HG02938 (cell line): ENCODE results near the gene ZNF688.
A peak's percentile ranks its signal among the peaks of the same experiment; 100 is the strongest.
"Not testable (repeated sequence)": the region's sequence is repeated elsewhere in the genome, so short reads cannot be mapped to it uniquely, and the experiment has no call there.

Source experiments
- ATAC-seq: cut with Tn5 transposase; IDR thresholded peaks from one replicate; pipeline ENCODE4 v1.9.1; 2021; ENCODE audit warnings: mild to moderate bottlenecking, moderate library complexity; ENCODE audit not compliant: unreplicated experiment

Gene ZNF688

GRCh38 chr16:30535106-30535776 lies 36.3 kb downstream of the ZNF688 start:
- no peak for ATAC-seq

DNA sequence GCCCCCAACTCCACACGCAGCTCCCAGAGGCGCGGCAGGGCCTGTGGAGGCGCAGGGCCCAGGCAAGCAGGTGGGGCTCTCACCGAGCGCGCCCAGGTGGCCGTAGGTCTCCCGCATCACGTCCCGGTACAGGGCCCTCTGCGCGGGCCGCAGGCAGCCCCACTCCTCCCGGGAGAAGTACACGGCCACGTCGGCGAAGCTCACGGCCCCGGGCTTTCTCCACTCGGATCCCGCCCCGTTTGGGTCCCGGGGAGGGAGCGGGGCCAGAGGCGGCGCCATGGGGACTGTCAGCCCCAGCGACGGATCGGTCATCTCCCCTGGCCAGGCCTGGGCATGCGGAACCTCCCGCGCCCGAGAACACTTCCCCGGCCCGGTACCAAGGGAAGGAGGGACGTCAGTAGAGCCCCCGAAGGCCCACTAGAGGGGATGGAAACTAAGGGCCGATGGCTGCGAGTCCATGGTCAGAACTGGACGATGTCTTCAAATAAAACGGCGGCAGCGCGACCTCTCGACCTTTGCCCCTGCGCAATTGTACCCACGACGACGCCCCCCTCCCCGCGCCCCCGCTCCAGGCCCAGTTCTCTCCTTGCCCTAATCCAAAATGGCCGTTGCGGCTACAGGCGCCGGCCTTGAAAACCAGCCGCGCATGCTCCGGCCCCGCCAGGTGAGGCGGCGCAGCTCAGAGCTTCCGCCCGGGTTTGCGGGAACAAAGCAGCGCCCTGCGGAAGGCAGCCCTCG lies 37.0 kb downstream of the ZNF688 start, which contains the start of gene ZNF747:
TSS of gene ZNF747 (minus strand) at position 491 of the 738 bp plus-strand sequence. CDS start at position 312, 179 bp downstream.
- peak; percentile 53 for ATAC-seq

- ATAC-seq, result peak; percentile 15
Observed at GRCh38 chr16:30533748-30534367, 37.7 kb downstream of the ZNF688 start.

- ATAC-seq, result no peak
Observed at GRCh38 chr16:30533146-30533522, 38.4 kb downstream of the ZNF688 start.

GRCh38 chr16:30532285-30533145 lies 39.0 kb downstream of the ZNF688 start:
- no peak for ATAC-seq

GRCh38 chr16:30530163-30531037 lies 41.1 kb downstream of the ZNF688 start:
- ATAC-seq, result no peak

DNA sequence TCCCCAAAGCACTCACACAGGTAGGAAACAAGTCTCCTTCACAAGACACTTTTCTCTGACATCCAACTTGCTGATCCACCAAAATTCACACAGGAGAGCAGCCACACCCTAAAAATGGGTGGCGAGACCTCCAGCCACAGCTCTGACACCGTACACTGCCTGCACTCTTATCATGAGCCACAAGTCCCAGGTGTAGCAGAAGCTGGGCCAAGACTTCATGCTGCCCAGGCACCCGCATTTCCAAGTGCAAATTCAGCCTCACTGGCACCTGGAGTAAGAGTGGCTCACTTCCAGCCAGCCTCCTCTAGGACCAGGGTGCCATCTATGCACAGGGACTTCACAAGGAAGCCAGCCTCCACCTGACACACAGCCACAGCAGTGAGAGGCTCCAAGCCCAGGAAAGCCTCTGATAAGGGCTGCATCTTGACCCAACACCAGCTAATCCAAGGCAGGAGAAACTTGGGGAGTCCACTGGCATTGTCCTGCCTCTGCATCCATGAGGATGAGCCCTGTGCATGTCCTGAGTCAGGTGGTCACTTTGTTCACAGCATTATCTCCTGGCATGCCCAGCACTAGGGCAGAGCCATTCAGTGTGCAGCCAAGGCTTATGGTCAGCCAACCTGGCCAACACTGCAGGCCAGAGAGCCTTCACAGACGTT lies 42.6 kb downstream of the ZNF688 start:
- ATAC-seq, result no peak

DNA sequence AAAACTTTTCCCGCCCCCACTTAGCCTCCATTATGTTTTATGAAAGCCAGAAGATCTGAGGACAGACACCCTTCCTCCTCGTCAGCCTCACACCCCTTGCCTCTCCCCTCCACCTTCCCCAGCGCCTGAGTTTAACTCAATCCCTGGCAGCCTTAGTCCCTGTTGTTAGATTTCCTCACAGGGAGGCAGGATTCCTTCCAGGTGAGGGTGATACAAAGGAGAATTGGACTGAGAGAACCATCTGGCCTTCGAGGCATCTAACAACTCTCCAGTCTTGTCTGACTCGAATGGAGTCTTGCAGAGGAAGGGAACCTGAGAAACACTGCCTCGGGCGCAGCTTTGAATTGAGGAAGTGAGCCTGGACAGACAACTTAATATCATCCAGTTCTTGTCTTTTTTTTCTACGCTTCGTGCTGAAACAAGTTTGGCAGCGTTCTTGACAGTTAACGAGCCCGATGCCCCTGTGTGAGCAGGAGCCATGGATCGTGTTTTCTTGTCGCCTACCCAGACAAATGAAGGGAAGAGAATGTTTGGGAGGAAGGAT lies 43.8 kb downstream of the ZNF688 start:
- ATAC-seq, result peak; percentile 7

GRCh38 chr16:30526823-30527634 lies 44.5 kb downstream of the ZNF688 start:
- ATAC-seq, result peak; percentile 73

- peak; percentile 15 for ATAC-seq
Observed at GRCh38 chr16:30526137-30526822, 45.2 kb downstream of the ZNF688 start, which contains the start of gene ZNF768. ZNF768 (minus strand) TSS chr16:30526566; CDS start chr16:30526413, 153 bp downstream.

DNA sequence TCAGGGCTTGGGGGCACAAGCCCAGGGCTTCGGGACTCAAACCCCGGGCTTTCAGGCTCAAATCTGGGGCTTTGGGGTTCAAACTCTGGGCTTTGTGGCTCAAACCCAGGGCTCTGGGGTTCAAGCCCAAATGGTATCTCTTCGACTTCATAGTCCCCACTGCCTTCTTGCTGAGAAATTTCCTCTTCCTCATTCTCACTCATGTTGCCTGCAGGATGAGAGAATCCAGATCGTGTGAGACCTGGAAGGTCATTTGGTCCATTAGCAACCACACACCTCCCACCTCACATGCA lies 45.7 kb downstream of the ZNF688 start:
- ATAC-seq, result no peak

DNA sequence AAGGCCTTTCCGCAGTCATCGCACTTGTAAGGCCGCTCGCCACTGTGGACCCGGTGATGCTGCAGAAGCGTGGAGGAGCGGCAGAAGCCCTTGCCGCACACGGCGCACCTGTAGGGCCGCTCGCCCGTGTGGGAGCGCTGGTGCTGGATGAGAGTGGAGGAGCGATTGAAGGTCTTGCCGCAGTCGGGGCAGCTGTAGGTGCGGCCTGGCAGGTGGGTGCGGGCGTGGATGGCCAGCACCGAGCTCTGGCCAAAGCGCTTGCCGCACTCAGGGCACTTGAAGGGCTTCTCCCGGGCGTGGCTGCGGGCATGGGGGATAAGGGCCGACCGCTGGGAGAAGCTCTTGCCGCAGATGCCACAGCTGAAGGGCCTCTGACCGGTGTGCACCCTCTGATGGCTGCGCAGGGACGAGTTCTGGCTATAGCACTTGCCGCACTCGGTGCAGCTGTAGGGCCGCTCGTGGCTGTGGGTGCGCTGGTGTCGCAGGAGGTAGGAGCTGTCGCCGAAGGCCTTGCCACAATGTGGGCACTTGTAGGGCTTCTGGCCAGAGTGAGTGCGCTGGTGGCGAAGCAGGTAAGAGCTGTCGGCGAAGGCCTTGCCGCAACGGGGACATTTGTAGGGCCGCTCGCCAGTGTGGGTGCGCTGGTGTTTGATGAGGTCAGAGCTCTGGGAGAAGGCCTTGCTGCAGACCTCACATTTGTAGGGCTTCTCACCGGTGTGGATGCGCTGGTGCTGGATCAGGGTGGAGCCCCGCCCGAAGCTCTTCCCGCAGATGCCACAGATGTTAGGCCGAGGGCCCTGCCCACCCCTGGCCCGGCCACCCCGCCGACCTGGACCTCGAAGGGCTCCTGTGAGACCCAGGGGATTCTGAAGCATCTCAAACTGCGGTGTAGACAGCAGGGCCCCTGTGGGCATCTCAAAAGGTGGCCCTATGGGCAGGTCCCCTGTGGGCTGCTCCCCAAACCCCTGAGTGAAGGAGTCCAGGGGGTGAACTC lies 46.6 kb downstream of the ZNF688 start:
- no peak for ATAC-seq

- no peak for ATAC-seq
Observed at GRCh38 chr16:30523768-30524574, 47.5 kb downstream of the ZNF688 start.

- not testable (repeated sequence) for ATAC-seq
Observed at GRCh38 chr16:30522702-30523463, 48.6 kb downstream of the ZNF688 start.
